HG02981 (cell line): ENCODE measurements around the gene ADRA1B.
A peak's percentile ranks its signal among the peaks of the same experiment; 100 is the strongest.

Experiments used
- ATAC-seq: cut with Tn5 transposase; IDR thresholded peaks from one replicate; pipeline ENCODE4 v1.9.1; 2021; ENCODE audit warnings: mild to moderate bottlenecking, moderate library complexity; ENCODE audit not compliant: unreplicated experiment

The ADRA1B gene

GRCh38 chr5:159915904-159916840, at the start of gene ADRA1B:
ADRA1B (plus strand) TSS chr5:159916482; CDS start chr5:159916906, 424 bp downstream.
- ATAC-seq = peak; percentile 71

- no peak for ATAC-seq
Measured at GRCh38 chr5:159873680-159874079, 42.6 kb upstream of the ADRA1B start.

GRCh38 chr5:159874263-159874662, 42.0 kb upstream of the ADRA1B start:
- ATAC-seq = no peak

GRCh38 chr5:159877016-159877415, 39.3 kb upstream of the ADRA1B start:
- ATAC-seq = no peak

- no peak for ATAC-seq
Measured at GRCh38 chr5:159877894-159878448, 38.3 kb upstream of the ADRA1B start.

GRCh38 chr5:159878988-159879471, 37.3 kb upstream of the ADRA1B start:
- no peak for ATAC-seq

- ATAC-seq = no peak
Measured at GRCh38 chr5:159880676-159881075, 35.6 kb upstream of the ADRA1B start.

- no peak for ATAC-seq
Measured at GRCh38 chr5:159881967-159882366, 34.3 kb upstream of the ADRA1B start.

- no peak for ATAC-seq
Measured at GRCh38 chr5:159883522-159883950, 32.7 kb upstream of the ADRA1B start.

GRCh38 chr5:159884917-159885620, 31.2 kb upstream of the ADRA1B start:
- no peak for ATAC-seq

- ATAC-seq = no peak
Measured at GRCh38 chr5:159886296-159886695, 30.0 kb upstream of the ADRA1B start.

- no peak for ATAC-seq
Measured at GRCh38 chr5:159887050-159887449, 29.2 kb upstream of the ADRA1B start.

- ATAC-seq = no peak
Measured at GRCh38 chr5:159888860-159889259, 27.4 kb upstream of the ADRA1B start.

GRCh38 chr5:159890141-159890540, 26.1 kb upstream of the ADRA1B start:
- no peak for ATAC-seq

GRCh38 chr5:159891371-159891770, 24.9 kb upstream of the ADRA1B start:
- no peak for ATAC-seq

GRCh38 chr5:159893040-159893695, 23.1 kb upstream of the ADRA1B start:
- ATAC-seq = no peak

GRCh38 chr5:159894149-159894720, 22.0 kb upstream of the ADRA1B start:
- ATAC-seq = no peak

GRCh38 chr5:159897786-159898393, 18.4 kb upstream of the ADRA1B start:
- no peak for ATAC-seq

GRCh38 chr5:159899067-159900049, 16.9 kb upstream of the ADRA1B start:
- ATAC-seq = no peak
